H1 (cell line): ENCODE results near the gene RELT. TPM values are rescaled to one million over a fixed set of nuclear protein-coding genes. Genes with fewer than 3 reads are reported as not detected.

ENCODE experiments used
- CTCF ChIA-PET: fragments of 300-600 bp; sonication (Branson Sonifier 250); formaldehyde crosslinking; loops from one replicate; lab custom pipeline; 2021; ENCODE audit not compliant: partially characterized antibody; lab: Charles Lee
- POLR2A ChIA-PET: fragments of 300-600 bp; sonication (Branson Sonifier 250); formaldehyde crosslinking; loops from one replicate; lab custom pipeline; 2021; ENCODE audit warnings: inconsistent platforms; ENCODE audit not compliant: partially characterized antibody; lab: Charles Lee
- DNase-seq, 2 experiments: peaks; one replicate each; pipeline versions ENCODE4 v3.0.0 to v3.0.0-alpha.2; 2010 to 2022; ENCODE audit warnings: low spot score in 2 of 2, low read depth in 1 of 2, mixed read lengths in 1 of 2
- FAIRE-seq: peaks from 2 replicates; lab custom pipeline; 2011; peaks lifted over from hg19 to GRCh38; lab: Jason Lieb, UNC
- H2AFZ ChIP-seq: 2 replicates; pipeline ENCODE4 v1.8.1; 2012; ENCODE audit warnings: low read length, inconsistent platforms
- H2AK5ac ChIP-seq: 2 replicates; pipeline ENCODE4 v1.6.1; 2013; ENCODE audit warnings: low read depth, low read length
- H2BK120ac ChIP-seq: replicated peaks from 2 replicates; pipeline ENCODE3; 2013; ENCODE audit warnings: low read depth, low read length, inconsistent platforms
- H2BK12ac ChIP-seq: 2 replicates; pipeline ENCODE4 v1.6.1; 2013; ENCODE audit warnings: low read depth, low read length
- H2BK15ac ChIP-seq: 2 replicates; pipeline ENCODE4 v1.6.1; 2013; ENCODE audit warnings: low read length
- H2BK20ac ChIP-seq: 2 replicates; pipeline ENCODE4 v1.6.1; 2013; ENCODE audit warnings: low read length
- H2BK5ac ChIP-seq: 2 replicates; pipeline ENCODE4 v1.6.1; 2013; ENCODE audit warnings: low read depth, low read length
- H3K14ac ChIP-seq: 2 replicates; pipeline ENCODE4 v1.6.1; 2013; ENCODE audit warnings: inconsistent platforms; ENCODE audit not compliant: insufficient read length
- H3K18ac ChIP-seq: 2 replicates; pipeline ENCODE4 v1.6.1; 2013; ENCODE audit warnings: low read length; ENCODE audit errors: extremely low read depth
- H3K23ac ChIP-seq: 2 replicates; pipeline ENCODE4 v1.6.1; 2013; ENCODE audit warnings: inconsistent platforms; ENCODE audit not compliant: insufficient read length
- H3K23me2 ChIP-seq: 2 replicates; pipeline ENCODE4 v1.6.1; 2013; ENCODE audit warnings: low read depth, low read length
- H3K27ac ChIP-seq: 2 replicates; pipeline ENCODE4 v1.6.1; 2011; ENCODE audit warnings: low read depth, low read length, inconsistent platforms
- H3K27me3 ChIP-seq, 4 experiments: replicated peaks in 1 of 4; 1 replicate in 1 of 4; 2 replicates in 3 of 4; pipeline versions ENCODE4 v1.6.1 to v1.8.1; 2011 to 2013; ENCODE audit warnings: low read length in 3 of 4, mild to moderate bottlenecking in 3 of 4, inconsistent platforms in 2 of 4, mixed read lengths in 2 of 4, moderate library complexity in 1 of 4; ENCODE audit not compliant: control insufficient read depth in 3 of 4, insufficient read depth in 3 of 4; ENCODE audit errors: extremely low read depth in 1 of 4
- H3K36me3 ChIP-seq, 4 experiments: 2 replicates each; pipeline versions ENCODE4 v1.6.1 to v1.8.1; 2011 to 2013; ENCODE audit warnings: mild to moderate bottlenecking in 4 of 4, low read length in 3 of 4, moderate library complexity in 2 of 4, control low read depth in 1 of 4, inconsistent platforms in 1 of 4; ENCODE audit not compliant: insufficient read depth in 4 of 4, control insufficient read depth in 2 of 4
- H3K4ac ChIP-seq: replicated peaks from 2 replicates; pipeline ENCODE3; 2013; ENCODE audit warnings: low read length, low read depth, mixed read lengths, inconsistent platforms; ENCODE audit not compliant: insufficient read length
- H3K4me1 ChIP-seq, 4 experiments: replicated peaks in 1 of 4; 1 replicate in 1 of 4; 2 replicates in 3 of 4; pipeline versions ENCODE4 v1.6.1 to v1.8.1; 2011 to 2013; ENCODE audit warnings: low read length in 3 of 4, inconsistent platforms in 2 of 4, mixed read lengths in 1 of 4; ENCODE audit not compliant: insufficient read depth in 4 of 4, control insufficient read depth in 3 of 4
- H3K4me2 ChIP-seq, 2 experiments: 2 replicates each; pipeline versions ENCODE4 v1.6.1 to v1.8.1; 2011 to 2013; ENCODE audit warnings: low read depth in 2 of 2, low read length in 2 of 2, control low read depth in 1 of 2, inconsistent platforms in 1 of 2, mild to moderate bottlenecking in 1 of 2; ENCODE audit not compliant: insufficient read depth in 1 of 2
- H3K4me3 ChIP-seq, 4 experiments: fragments of 200-600, 300-600 bp in 1 of 4; sonication (generic), shearing (Covaris generic), sonication (Bioruptor Twin) in 1 of 4; 2 replicates each; pipeline versions ENCODE4 v1.5.1 to v1.8.1; 2011 to 2016; ENCODE audit warnings: low read length in 4 of 4, low read depth in 3 of 4, control low read depth in 2 of 4, inconsistent platforms in 2 of 4, mild to moderate bottlenecking in 2 of 4, mixed read lengths in 1 of 4, moderate library complexity in 1 of 4; ENCODE audit not compliant: insufficient read depth in 2 of 4; ENCODE audit errors: extremely low read depth in 1 of 4
- H3K56ac ChIP-seq: replicated peaks from 2 replicates; pipeline ENCODE3; 2013; ENCODE audit warnings: low read depth, mild to moderate bottlenecking, mixed read lengths, low read length, inconsistent platforms; ENCODE audit not compliant: insufficient read length
- H3K79me1 ChIP-seq: 2 replicates; pipeline ENCODE4 v1.6.1; 2013; ENCODE audit warnings: low read depth, low read length, control low read depth
- H3K79me2 ChIP-seq, 2 experiments: 2 replicates each; pipeline versions ENCODE4 v1.6.1 to v1.8.1; 2012 to 2013; ENCODE audit warnings: low read length in 2 of 2, mild to moderate bottlenecking in 2 of 2, inconsistent platforms in 1 of 2; ENCODE audit not compliant: insufficient read depth in 2 of 2, control insufficient read depth in 1 of 2
- H3K9ac ChIP-seq, 4 experiments: replicated peaks in 1 of 4; 1 replicate in 1 of 4; 2 replicates in 3 of 4; pipeline versions ENCODE4 v1.6.1 to v1.8.1; 2011 to 2013; ENCODE audit warnings: low read depth in 3 of 4, low read length in 3 of 4, control low read depth in 2 of 4, mild to moderate bottlenecking in 2 of 4, moderate library complexity in 2 of 4, inconsistent platforms in 1 of 4; ENCODE audit errors: extremely low read depth in 1 of 4
- H3K9me3 ChIP-seq, 2 experiments: 2 replicates each; pipeline versions ENCODE4 v1.6.1 to v1.8.1; 2012 to 2013; ENCODE audit warnings: mild to moderate bottlenecking in 2 of 2, moderate library complexity in 2 of 2, control low read depth in 1 of 2, inconsistent platforms in 1 of 2, low read depth in 1 of 2, low read length in 1 of 2, mixed read lengths in 1 of 2; ENCODE audit not compliant: insufficient read depth in 2 of 2
- H4K20me1 ChIP-seq, 2 experiments: replicated peaks in 1 of 2; 2 replicates each; pipeline versions ENCODE3 to v1.8.1; 2011 to 2013; ENCODE audit warnings: inconsistent platforms in 2 of 2, low read length in 2 of 2, mild to moderate bottlenecking in 1 of 2; ENCODE audit not compliant: insufficient read depth in 2 of 2, control insufficient read depth in 1 of 2
- H4K5ac ChIP-seq: 2 replicates; pipeline ENCODE4 v1.6.1; 2013; ENCODE audit warnings: low read length, low read depth, mixed read lengths, inconsistent platforms; ENCODE audit not compliant: insufficient read length
- H4K8ac ChIP-seq: 2 replicates; pipeline ENCODE4 v1.8.0; 2013; ENCODE audit warnings: mild to moderate bottlenecking, moderate library complexity, low read length, inconsistent platforms; ENCODE audit not compliant: insufficient read depth; ENCODE audit errors: extremely low read depth
- H4K91ac ChIP-seq: replicated peaks from 2 replicates; pipeline ENCODE3; 2013; ENCODE audit warnings: low read length, mixed read lengths, inconsistent platforms; ENCODE audit not compliant: insufficient read length
- CHD1 ChIP-seq: IDR thresholded peaks from 2 replicates; pipeline ENCODE4 v1.6.1; 2012; ENCODE audit warnings: low read depth, low read length, improper control_type of control experiment
- EP300 ChIP-seq, 2 experiments: IDR thresholded peaks; 1 replicate in 1 of 2; 2 replicates in 1 of 2; pipeline ENCODE4 v1.6.1; 2011 to 2012; ENCODE audit warnings: low read depth in 2 of 2, low read length in 2 of 2, mild to moderate bottlenecking in 2 of 2, borderline replicate concordance in 1 of 2, inconsistent platforms in 1 of 2, moderate library complexity in 1 of 2
- FOSL1 ChIP-seq: IDR thresholded peaks from 2 replicates; pipeline ENCODE4 v1.6.1; 2011; ENCODE audit warnings: mild to moderate bottlenecking, low read depth, low read length, moderate library complexity; ENCODE audit not compliant: insufficient read depth
- GABPA ChIP-seq: IDR thresholded peaks from 2 replicates; pipeline ENCODE4 v1.6.1; 2011; ENCODE audit warnings: mild to moderate bottlenecking, low read length, moderate library complexity, borderline replicate concordance; ENCODE audit not compliant: insufficient read depth
- RAD21 ChIP-seq, 2 experiments: IDR thresholded peaks in 1 of 2; conservative IDR thresholded peaks in 1 of 2; 2 replicates each; pipeline ENCODE4 v1.6.1; 2011; ENCODE audit warnings: low read depth in 2 of 2, low read length in 2 of 2, improper control_type of control experiment in 1 of 2, inconsistent platforms in 1 of 2, mild to moderate bottlenecking in 1 of 2, moderate library complexity in 1 of 2
- SIN3A ChIP-seq, 2 experiments: IDR thresholded peaks in 1 of 2; conservative IDR thresholded peaks in 1 of 2; 2 replicates each; pipeline ENCODE4 v1.6.1; 2011 to 2012; ENCODE audit warnings: low read length in 2 of 2, improper control_type of control experiment in 1 of 2, low read depth in 1 of 2, mild to moderate bottlenecking in 1 of 2
- TBP ChIP-seq: IDR thresholded peaks from 2 replicates; pipeline ENCODE4 v1.6.1; 2011; ENCODE audit warnings: low read depth, low read length, improper control_type of control experiment
- WGBS, 2 experiments: shearing (Covaris generic) in 1 of 2; methylation state at CpG; one replicate each; pipeline versions ENCODE4 v1.1.6 to v1.1.7; 2013 to 2015; ENCODE audit warnings: low lambda C conversion rate in 2 of 2, mixed read lengths in 2 of 2, inconsistent platforms in 1 of 2, low coverage in 1 of 2, missing lambda C conversion rate in 1 of 2; ENCODE audit not compliant: insufficient replicate concordance in 2 of 2, insufficient coverage in 1 of 2, insufficient read length in 1 of 2; ENCODE audit errors: extremely low coverage in 1 of 2, missing lambda C conversion rate in 1 of 2; 5-methylcytosine and 5-hydroxymethylcytosine counted together
- polyA plus RNA-seq, 7 experiments: library from polyadenylated mRNA; depleted of rRNA in 3 of 7; stranded (reverse) in 5 of 7; unstranded in 2 of 7; fragments of >200 nt in 5 of 7; fragments of 200-250 nt in 2 of 7; gene quantifications; 1 replicate in 5 of 7; 2 replicates in 1 of 7; 4 replicates in 1 of 7; pipeline versions ENCODE4 v1.2.1 to v1.2.3, GENCODE V29; 2011 to 2013; ENCODE audit warnings: missing spikeins in 2 of 7, mixed read lengths in 2 of 7
- total RNA-seq: library from RNA; stranded (reverse); fragmentation: NEBNext Ultra II Directional; extraction: Animal tissue kit (Norgen Biotek cat#: 25700); gene quantifications from 2 replicates; pipeline ENCODE4 v1.2.1, GENCODE V29; 2021
- TF ChIP-seq, protein P1 (sequence below): IDR thresholded peaks from 2 replicates; pipeline ENCODE4 v1.6.1; 2012; ENCODE audit warnings: inconsistent platforms

The RELT gene
- total and polyA plus RNA-seq, 2 of the 8 experiments (the other 6 are each of a cell fraction or from before 2014, with no cell fraction given): 3.4 to 5.7 TPM

- Histone ChIP-seq H3K4me1 (no peaks in the 10 kb centered on the region; a peak in 1 of 7 replicates), H3K27ac (no peak overlapping the region), H3K56ac (no peak overlapping the region), H3K4me2 (no peak overlapping the region), H3K14ac (no peak overlapping the region), H2AK5ac (no peak overlapping the region), H3K23ac (no peak overlapping the region), H3K4me3 (no peak overlapping the region), H2BK5ac (no peak overlapping the region), H3K23me2 (no peaks in the 10 kb centered on the region), H4K20me1 (peaks cover 4 to 7% of the 10 kb centered on the region in 2 experiments), H3K36me3 (no peaks in the 10 kb centered on the region), H3K9me3 (no peaks in the 10 kb centered on the region), H4K91ac (no peak overlapping the region), H2BK120ac (no peak overlapping the region), H2BK20ac (no peak overlapping the region), H2BK12ac (no peak overlapping the region), H3K79me2 (no peaks in the 10 kb centered on the region), H3K27me3 (no peaks in the 10 kb centered on the region), H2BK15ac (no peak overlapping the region), H4K5ac (no peak overlapping the region), H2AFZ (no peak overlapping the region), H4K8ac (no peak overlapping the region), H3K9ac (no peak overlapping the region), H3K4ac (no peak overlapping the region), H3K79me1 (no peaks in the 10 kb centered on the region), H3K18ac (no peak overlapping the region; the same call in 1 of the 2 replicates)
- FAIRE-seq (peak; percentile 97), DNase-seq (peak; percentile 61 to 89)
- CTCF ChIA-PET: interaction anchor here (0.6 to 59.1 kb wide), 40 partner anchors 8 to 271 kb away, joined by 3 to 1456 read pairs (median 5); no protein-coding TSS in a partner anchor
- POLR2A ChIA-PET: interaction anchor here (0.9 to 1.7 kb wide), 4 partner anchors 9 to 84 kb away, joined by 3 to 5 read pairs (median 4); no protein-coding TSS in a partner anchor
- 65% methylated on average over 16 of the region's 16 CpGs; no CpG with 5 or more reads in 1 of the 2 experiments for WGBS, 2 experiments
- TF ChIP-seq EP300 (IDR thresholded peaks at IDR 0.05; ENCODE audit: borderline replicate concordance in 1 of 2, low read depth in 2 of 2, low read length in 2 of 2): no peak
- TF ChIP-seq, protein P1, sequence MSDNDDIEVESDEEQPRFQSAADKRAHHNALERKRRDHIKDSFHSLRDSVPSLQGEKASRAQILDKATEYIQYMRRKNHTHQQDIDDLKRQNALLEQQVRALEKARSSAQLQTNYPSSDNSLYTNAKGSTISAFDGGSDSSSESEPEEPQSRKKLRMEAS: peak; percentile 91
- TF ChIP-seq SIN3A (conservative IDR thresholded peaks at IDR 0.05 in 1 of 2, IDR thresholded peaks at IDR 0.05 in 1 of 2; ENCODE audit: low read depth in 1 of 2, low read length in 2 of 2): peak in 1 of 2 experiments; percentile 24; a peak in 1 of 4 replicates
- TF ChIP-seq GABPA: peak; percentile 56; the same call in 1 of the 2 replicates
- 0 out of 2 replicates have a peak, but pooled peaks have one; percentile 43 for TF ChIP-seq TBP
- no peak for TF ChIP-seq CHD1
- peak; percentile 95 to 97 for TF ChIP-seq RAD21 (IDR thresholded peaks at IDR 0.05 in 1 of 2, conservative IDR thresholded peaks at IDR 0.05 in 1 of 2; ENCODE audit: low read depth in 2 of 2, low read length in 2 of 2)
- no peak for TF ChIP-seq FOSL1
Observed at GRCh38 chr11:73393479-73394415, 17.5 kb downstream of the RELT start.
